HG02885 (cell line): ENCODE data around the gene ZGRF1.
"Not testable (repeated sequence)": the region's sequence is repeated elsewhere in the genome, so short reads cannot be mapped to it uniquely, and the experiment has no call there.

Experiments used
- ATAC-seq: cut with Tn5 transposase; IDR thresholded peaks from one replicate; pipeline ENCODE4 v1.9.1; 2021; ENCODE audit warnings: mild to moderate bottlenecking; ENCODE audit not compliant: unreplicated experiment, poor library complexity

Gene ZGRF1, protein sequence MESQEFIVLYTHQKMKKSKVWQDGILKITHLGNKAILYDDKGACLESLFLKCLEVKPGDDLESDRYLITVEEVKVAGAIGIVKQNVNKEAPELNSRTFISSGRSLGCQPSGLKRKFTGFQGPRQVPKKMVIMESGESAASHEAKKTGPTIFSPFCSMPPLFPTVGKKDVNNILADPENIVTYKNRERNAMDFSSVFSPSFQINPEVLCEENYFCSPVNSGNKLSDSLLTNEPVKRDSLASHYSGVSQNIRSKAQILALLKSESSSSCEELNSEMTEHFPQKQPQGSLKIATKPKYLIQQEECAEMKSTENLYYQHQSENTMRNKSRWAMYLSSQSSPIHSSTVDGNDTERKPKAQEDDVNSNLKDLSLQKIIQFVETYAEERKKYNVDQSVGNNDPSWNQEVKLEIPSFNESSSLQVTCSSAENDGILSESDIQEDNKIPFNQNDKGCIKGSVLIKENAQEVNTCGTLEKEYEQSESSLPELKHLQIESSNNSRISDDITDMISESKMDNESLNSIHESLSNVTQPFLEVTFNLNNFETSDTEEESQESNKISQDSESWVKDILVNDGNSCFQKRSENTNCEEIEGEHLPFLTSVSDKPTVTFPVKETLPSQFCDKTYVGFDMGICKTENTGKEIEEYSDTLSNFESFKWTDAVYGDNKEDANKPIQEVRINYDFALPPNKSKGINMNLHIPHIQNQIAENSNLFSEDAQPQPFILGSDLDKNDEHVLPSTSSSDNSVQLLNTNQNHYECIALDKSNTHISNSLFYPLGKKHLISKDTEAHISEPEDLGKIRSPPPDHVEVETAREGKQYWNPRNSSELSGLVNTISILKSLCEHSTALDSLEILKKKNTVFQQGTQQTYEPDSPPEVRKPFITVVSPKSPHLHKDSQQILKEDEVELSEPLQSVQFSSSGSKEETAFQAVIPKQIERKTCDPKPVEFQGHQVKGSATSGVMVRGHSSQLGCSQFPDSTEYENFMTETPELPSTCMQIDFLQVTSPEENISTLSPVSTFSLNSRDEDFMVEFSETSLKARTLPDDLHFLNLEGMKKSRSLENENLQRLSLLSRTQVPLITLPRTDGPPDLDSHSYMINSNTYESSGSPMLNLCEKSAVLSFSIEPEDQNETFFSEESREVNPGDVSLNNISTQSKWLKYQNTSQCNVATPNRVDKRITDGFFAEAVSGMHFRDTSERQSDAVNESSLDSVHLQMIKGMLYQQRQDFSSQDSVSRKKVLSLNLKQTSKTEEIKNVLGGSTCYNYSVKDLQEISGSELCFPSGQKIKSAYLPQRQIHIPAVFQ (N-terminal part only)

DNA sequence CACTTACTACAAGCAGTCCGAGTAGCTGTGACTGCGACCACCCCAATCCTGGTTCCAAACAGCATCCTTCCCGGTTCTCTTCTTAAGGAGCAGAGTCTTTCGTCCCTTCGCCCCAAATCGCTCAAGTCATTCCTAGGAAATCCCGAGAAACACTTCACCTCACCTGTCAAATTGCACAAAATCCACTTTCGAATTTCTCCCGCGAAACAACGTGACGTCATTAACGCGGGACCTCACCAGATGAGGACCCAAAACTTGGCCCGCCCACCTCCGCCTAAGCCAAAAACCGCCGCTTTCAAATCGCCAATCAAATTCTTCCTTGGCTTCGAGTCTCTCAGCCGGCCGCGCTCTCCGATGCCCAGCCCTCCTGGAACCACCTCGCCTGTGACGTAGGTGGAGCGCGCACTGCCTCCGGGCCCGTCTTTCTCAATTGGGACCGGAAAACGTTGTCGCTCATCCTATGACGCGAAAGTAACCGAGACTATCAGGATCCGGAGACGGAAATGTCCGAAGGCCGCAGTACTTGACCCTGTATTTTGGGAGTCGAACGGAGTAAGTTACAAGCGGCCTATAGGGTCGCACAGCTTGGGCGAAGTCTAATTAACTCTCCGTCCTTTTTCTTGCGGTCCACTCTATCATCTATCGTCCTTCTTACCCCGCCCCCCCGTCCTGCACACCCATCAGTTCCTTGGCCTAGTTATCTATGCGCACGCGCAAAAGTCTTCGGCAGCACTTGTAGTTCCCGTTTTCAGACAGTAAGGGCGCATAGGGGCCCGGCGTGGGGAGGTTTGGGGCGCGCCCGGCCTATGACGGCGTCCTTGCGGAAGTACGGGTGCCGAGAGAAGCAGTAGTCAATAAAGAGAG, at the start of gene ZGRF1, which contains the start of gene LARP7:
Gene ZGRF1 (minus strand): TSS at position 222 of the 864 bp plus-strand sequence. CDS start 3,733 bp downstream, outside the sequence.
Gene LARP7 (plus strand): TSS at position 456 of the 864 bp plus-strand sequence. CDS start 7,527 bp downstream, outside the sequence.
- ATAC-seq, result peak; percentile 93

DNA sequence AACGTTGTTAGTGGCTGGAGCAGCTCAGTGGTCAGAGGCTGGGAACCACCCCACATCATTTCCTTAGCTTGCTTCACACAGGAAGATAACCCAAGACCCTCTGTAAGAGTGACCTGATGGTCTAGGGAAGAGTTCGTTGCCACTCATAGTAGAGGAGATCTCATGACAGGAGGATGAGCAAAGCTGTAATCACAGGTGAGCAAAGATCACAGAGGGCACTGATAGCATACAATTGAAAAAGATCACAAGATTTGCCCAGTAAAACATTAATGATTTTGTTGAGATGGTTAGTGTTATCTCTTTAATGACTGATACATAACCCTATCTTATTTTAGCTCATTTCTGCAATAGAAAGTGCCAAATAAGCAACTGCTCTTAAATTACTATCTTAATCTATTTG, 44.3 kb upstream of the ZGRF1 start:
- ATAC-seq, result no peak

DNA sequence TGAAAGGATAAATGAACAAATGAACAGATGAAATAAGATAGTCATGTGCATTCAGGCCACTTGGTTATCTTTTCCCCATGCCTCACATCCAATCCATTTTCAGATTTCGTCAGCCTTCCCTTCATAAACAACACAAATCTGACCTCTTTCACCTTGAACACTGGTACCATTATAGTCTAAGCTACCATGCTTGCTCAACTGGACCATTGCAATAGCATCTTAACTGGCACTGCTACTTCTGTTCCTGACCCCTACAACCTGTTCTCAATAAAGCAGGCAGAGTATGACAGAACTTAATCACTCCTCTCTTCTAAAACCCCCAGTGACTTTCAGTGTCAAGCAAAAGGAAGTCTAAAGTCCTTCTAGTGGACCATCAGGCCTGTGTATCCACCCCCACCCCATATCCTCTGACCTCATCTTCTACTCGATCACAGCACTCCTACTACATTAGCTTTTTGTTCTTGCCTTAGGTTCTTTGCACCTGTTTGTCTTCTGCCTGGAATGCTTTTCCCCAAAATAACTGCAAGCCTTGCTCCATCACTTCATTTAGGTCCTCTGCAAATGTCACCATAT, 40.9 kb upstream of the ZGRF1 start:
- no peak for ATAC-seq

DNA sequence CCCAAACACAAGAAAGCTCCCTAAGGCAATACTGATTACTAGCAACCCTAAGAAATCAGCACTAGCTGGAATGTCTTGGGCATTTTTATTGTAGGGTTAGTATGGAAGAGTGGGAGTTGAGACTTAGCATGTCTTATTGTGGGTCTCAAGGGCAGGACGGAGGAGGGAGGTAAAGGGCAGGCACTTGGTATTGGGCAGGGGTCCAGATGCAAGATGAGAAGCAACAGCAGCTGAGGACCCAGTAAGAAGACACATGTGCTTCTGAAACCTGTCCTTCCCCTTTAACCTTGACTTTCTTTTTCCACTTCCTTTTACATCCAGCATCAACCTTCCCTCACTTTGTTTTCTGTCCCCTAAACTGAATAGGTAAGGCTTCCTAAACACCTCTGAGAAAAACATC, 37.7 kb upstream of the ZGRF1 start:
- no peak for ATAC-seq

DNA sequence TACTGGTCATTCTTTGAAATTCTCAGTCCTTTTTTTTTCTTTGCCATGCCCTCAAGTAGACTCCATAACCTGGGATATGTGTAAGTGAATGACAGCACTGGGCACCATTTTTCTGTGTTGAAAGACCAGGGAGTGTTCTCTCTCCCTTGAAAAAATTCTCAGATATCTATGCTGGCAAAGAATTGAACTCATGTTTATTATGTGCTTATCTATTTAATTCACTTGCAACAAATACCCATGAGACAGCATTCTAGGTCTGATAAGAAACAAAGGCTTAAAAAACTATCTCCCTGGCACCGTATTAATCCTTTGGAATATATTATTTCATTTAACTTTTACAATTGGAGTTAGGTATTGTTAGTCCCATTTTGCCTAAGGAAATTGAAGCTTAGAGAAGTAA, 37.0 kb upstream of the ZGRF1 start:
- no peak for ATAC-seq

DNA sequence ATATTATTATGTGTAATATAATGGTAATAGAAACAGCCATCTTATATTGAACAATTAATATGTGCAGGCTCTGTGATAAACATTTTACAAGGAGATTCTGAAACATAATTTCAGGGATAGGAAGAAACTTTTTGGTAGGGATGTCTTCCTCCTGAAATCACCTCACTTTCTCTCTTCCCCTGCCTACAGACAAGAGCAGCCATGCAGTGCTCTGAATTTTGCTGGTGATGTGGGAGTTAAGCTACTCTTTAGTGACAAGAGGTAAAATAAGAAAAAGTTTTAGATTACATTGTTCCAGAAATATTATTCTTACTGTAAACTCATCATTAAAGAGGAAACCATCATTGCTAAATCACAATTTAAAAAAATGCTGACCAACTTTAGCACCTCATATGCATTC, 36.4 kb upstream of the ZGRF1 start:
- ATAC-seq, result no peak

DNA sequence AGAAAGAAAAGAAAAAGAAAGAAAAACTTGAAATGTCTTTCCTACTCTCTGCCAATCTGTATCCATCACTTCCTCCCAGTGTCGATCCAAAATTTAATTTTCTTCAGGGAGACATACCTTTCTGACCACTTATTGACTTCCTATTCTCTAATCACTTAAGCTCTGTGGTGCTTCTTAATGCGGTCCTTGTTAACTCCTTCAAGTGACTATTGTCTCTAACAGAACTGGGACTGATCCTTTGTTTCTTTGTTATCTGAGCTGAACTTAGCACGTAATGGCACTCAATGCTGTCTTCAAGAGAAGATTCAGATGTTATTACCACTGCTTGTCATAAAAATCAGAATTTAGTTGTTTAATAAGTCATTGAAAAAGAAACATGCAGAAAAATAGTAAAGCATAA, 31.4 kb upstream of the ZGRF1 start:
- ATAC-seq, result no peak

DNA sequence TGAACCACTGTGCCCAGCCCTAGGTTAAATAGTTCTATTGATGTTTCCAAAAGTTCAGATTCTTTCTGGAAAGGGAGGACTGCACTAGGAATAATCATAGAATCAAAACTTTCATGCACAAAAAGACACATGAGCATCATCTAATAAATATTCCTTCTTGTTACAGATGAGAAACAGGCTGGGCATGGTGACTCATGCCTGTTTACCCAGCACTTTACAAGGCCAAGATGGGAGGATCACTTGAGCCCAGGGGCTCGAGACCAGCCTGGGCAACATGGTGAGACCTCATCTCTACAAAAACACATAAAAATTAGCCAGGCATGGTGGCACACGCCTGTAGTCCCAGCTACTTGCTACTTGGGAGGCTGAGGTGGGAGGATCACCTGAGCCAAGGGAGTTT, 27.9 kb upstream of the ZGRF1 start:
- no peak for ATAC-seq

DNA sequence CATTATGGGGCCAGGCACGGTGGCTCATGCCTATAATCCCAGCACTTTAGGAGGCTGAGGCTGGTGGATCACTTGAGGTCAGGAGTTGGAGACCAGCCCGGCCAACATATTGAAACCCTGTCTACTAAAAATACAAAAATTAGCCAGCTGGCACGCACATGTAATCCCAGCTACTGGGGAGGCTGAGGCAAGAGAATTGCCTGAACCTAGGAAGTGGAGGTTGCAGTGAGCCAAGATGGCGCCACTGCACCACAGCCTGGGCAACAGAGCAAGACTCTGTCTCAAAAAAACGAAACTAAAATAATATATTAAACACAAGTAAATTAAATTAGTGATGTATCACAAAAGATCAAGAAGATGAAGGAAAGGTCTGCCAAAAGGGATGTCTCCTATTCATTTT, 19.4 kb upstream of the ZGRF1 start:
- not testable (repeated sequence) for ATAC-seq

DNA sequence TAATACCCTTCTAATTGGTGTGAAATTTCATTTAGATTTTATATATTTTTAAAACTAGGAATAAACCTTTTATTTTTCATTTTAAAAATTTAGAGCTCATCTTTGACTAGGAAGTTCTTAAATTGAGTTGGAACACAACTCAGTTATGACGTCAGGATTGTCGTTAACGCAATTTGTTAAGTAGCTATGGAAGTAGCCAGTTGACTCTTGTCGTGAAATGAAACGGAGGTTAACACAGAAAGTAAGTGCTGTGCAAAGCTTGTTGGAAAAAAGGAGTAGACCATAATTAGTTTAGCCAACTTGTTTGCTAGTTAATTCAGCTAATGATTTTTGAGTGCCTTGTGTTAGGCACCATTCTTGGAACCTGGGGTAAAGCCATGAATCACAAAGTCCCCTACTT, 18.6 kb upstream of the ZGRF1 start:
- no peak for ATAC-seq

DNA sequence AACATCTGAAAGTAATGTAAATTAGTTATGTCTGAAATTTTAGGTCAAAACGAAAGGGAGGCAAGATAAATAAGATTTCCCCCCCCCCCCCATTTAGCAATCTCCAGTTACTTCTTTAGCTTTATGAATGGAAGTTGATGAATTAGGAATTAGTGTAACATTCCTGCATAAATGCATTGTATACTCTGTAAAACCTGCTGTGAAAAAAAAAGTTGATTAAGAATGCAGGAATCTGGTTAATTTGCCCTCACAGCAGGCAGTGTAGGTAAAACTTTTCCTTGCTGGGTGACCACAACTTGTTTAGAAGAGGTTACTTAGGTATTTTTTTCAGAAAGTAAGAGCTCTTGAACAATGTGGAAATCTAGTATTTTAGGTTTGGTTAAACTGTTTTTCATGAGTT, 15.5 kb upstream of the ZGRF1 start:
- ATAC-seq, result no peak

DNA sequence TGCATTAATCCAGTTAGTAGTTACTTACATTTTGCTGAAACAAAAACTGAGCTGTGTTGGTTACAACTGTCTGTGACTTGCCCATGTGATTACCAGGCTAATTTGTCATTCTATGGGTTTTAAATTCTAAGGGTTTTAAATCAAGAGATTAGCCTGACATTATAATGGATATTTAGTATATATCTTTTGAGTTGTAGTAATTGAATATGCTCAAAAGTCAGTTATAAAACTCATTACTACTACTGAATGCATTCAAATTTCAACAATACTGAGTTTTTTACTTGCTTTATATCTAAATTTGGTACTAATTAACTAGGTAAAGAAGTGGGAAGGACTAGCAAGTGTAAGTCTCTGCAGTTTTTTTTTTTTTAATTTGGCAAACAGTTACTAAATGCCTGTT, 14.9 kb upstream of the ZGRF1 start:
- no peak for ATAC-seq

DNA sequence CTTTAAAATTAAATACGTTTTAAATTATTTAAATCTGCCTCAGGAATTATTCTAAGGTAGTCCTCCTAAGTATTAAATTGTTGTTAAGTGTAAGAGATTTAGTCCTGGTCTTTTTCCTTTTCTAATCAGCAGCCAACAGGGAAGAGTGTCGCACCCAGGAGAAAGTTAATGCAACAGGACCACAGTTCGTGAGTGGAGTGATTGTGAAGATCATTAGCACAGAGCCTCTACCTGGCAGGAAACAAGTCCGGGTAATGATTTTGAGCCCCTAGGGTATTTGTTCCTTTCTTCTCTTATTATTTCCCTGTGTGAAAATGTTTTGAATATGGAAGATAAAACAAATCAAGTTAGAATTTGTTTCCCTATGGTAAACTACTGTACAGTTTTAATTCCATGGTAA, 13.6 kb upstream of the ZGRF1 start:
- ATAC-seq, result no peak

DNA sequence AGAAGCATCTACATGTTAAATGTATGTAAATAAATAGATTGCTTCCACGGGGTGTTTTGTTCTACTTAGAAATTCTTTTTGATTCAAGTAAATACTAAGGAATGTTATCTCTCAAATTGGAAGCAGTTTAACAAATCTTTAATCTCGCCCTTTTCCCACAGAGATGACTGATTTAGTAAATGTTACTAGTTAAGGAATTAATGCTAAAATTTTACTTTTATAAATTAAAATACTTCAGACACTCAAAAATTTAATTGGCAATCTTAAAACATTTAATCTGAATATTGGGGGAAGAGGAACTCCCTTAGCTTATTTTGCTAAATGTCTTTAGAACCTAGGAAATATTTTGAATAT, 12.3 kb upstream of the ZGRF1 start:
- no peak for ATAC-seq

DNA sequence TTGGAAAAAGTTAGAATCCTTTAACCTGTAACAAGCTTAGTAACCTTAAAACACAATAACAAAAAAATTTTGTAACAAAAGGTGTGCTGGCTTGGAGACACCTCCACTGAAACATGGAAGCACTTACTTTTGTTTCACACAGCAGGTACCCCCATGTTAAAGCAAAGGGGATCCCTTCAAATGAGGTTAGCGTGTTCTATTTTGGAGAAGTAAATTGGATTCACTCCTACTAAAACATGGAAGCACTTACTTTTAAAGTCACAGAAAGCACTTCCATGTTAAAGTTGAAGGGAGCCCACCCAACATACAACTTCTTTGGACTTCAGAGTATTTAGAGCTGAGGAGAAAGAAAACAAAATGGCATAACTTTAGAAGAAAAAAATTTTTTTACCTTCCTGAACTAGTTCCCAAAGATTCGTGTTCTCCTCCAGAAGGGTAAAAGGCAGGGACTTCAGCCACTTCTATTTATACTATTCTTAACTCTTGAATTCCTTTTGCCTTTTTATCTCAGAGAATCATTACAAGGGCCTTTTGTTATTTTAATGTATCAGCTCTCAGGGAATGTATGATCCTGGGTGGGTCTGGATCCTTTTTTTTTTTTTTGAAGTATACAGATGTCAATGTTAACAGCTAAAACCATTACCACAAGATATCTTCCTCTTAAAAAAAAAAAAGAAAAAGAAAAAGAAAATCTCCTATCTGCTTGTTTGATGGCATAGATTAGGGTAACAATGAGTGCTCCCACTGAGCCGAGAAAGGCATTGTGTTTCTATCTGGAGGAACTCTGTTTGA, 11.8 kb upstream of the ZGRF1 start:
- no peak for ATAC-seq

DNA sequence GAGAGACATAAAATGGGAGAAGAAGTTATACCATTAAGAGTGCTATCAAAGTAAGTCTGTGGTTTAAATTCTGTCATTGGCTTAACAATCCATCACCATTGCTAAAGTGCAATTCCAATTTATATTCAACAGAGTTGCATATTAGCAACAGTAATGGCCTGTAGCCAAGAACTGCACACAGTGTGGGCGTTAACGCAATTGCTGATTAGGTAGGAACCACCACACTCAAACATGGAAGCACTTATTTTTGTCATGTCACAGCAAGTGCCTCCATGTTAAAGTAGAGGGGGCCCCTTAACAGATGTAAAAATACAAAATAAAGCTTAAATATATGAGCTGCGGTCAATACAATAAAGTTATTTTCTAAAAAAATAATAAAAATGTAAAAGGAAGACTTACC, 11.1 kb upstream of the ZGRF1 start:
- ATAC-seq, result no peak

DNA sequence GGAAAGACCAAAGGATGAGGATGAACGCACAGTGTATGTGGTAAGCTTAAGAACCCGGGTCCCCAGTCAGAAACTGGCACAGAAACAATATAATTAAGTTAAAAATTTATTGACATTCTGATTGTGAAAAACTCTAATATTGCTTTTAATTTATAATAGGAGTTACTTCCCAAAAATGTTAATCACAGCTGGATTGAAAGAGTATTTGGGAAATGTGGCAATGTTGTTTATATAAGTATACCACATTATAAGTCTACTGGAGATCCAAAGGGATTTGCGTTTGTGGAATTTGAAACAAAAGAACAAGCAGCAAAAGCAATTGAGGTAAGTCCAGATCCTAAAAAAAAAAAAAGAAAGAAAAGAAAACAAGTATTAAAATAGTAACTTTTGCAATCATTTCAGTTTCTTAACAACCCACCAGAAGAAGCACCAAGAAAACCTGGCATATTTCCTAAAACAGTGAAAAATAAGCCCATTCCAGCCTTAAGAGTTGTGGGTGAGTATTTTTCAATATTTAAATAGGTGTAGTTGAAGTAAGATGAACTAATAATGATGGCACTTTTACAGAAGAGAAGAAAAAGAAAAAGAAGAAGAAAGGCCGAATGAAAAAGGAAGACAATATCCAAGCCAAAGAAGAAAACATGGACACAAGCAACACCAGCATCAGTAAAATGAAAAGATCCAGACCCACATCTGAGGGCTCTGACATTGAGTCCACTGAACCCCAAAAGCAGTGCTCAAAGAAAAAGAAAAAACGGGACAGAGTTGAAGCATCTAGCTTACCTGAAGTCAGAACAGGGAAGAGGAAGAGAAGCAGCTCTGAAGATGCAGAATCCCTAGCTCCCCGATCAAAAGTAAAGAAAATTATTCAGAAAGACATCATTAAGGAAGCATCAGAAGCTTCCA, 10.2 kb upstream of the ZGRF1 start:
- no peak for ATAC-seq
